SK-N-SH (cell line): ENCODE results near the gene SERP2. TPM values are rescaled to one million over a fixed set of nuclear protein-coding genes. Genes with fewer than 3 reads are reported as not detected.

Experiments
- CTCF ChIA-PET: fragments of 300-600, 350-600 bp; formaldehyde crosslinking; extraction: SDS; loops from one replicate; lab custom pipeline; 2021; lab: Yijun Ruan, JAX
- POLR2A ChIA-PET: fragments of 350-600 bp; sonication (Branson Sonifier 250); formaldehyde crosslinking; extraction: SDS; loops from one replicate; lab custom pipeline; 2020; ENCODE audit warnings: antibody characterized with exemption, inconsistent platforms; lab: Yijun Ruan, JAX
- DNase-seq: peaks from one replicate; pipeline ENCODE4 v3.0.0; 2012
- H2AFZ ChIP-seq: fragments of 200-600 bp; sonication (generic); 2 replicates; pipeline ENCODE4 v1.8.1; 2016; ENCODE audit warnings: antibody characterized with exemption, mild to moderate bottlenecking, low read depth
- H3F3A ChIP-seq: fragments of 200-600 bp; sonication (generic); replicated peaks from 2 replicates; pipeline ENCODE3; 2016; ENCODE audit warnings: antibody characterized with exemption, mild to moderate bottlenecking; ENCODE audit not compliant: insufficient read depth
- H3K27ac ChIP-seq, 2 experiments: fragments of 200-500 bp in 1 of 2; fragments of 200-600 bp in 1 of 2; sonication (Bioruptor generic) in 1 of 2; sonication (generic), shearing (Covaris generic) in 1 of 2; 2 replicates each; pipeline versions ENCODE4 v1.5.1 to v1.6.1; 2014 to 2016; ENCODE audit warnings: low read depth in 2 of 2, inconsistent platforms in 1 of 2, low read length in 1 of 2, mild to moderate bottlenecking in 1 of 2, mixed read lengths in 1 of 2
- H3K27me3 ChIP-seq: fragments of 200-600 bp; sonication (generic), shearing (Covaris generic); 2 replicates; pipeline ENCODE4 v1.6.1; 2016; ENCODE audit warnings: mixed run types; ENCODE audit not compliant: insufficient read depth
- H3K36me3 ChIP-seq, 2 experiments: fragments of 200-500 bp in 1 of 2; fragments of 200-600 bp in 1 of 2; sonication (Bioruptor generic) in 1 of 2; sonication (generic) in 1 of 2; replicated peaks in 1 of 2; 2 replicates each; pipeline versions ENCODE3 to v1.5.1; 2014 to 2016; ENCODE audit warnings: low read length in 1 of 2, mild to moderate bottlenecking in 1 of 2; ENCODE audit not compliant: insufficient read depth in 2 of 2, control insufficient read depth in 1 of 2
- H3K4me1 ChIP-seq, 2 experiments: fragments of 200-500 bp in 1 of 2; fragments of 200-600 bp in 1 of 2; sonication (Bioruptor generic) in 1 of 2; sonication (generic), shearing (Covaris generic) in 1 of 2; 2 replicates each; pipeline versions ENCODE4 v1.5.1 to v1.6.1; 2014 to 2016; ENCODE audit warnings: low read depth in 1 of 2, low read length in 1 of 2, mixed run types in 1 of 2; ENCODE audit not compliant: insufficient read depth in 2 of 2, control insufficient read depth in 1 of 2
- H3K4me2 ChIP-seq: fragments of 200-600 bp; sonication (generic), shearing (Covaris generic); 2 replicates; pipeline ENCODE4 v1.6.1; 2017; ENCODE audit warnings: mixed run types
- H3K4me3 ChIP-seq, 2 experiments: fragments of 200-500 bp in 1 of 2; fragments of 200-600 bp in 1 of 2; sonication (Bioruptor generic) in 1 of 2; sonication (generic), shearing (Covaris generic) in 1 of 2; 2 replicates each; pipeline versions ENCODE4 v1.5.1 to v1.8.1; 2014 to 2016; ENCODE audit warnings: low read depth in 2 of 2, inconsistent platforms in 1 of 2, low read length in 1 of 2, mild to moderate bottlenecking in 1 of 2, mixed read lengths in 1 of 2, moderate library complexity in 1 of 2
- H3K79me2 ChIP-seq: fragments of 200-600 bp; sonication (generic); 2 replicates; pipeline ENCODE4 v1.8.1; 2017; ENCODE audit warnings: mild to moderate bottlenecking; ENCODE audit not compliant: insufficient read depth
- H3K9ac ChIP-seq: fragments of 200-600 bp; sonication (generic); 2 replicates; pipeline ENCODE4 v1.6.1; 2017; ENCODE audit warnings: mixed run types
- H3K9me2 ChIP-seq: fragments of 200-600 bp; sonication (generic); 2 replicates; pipeline ENCODE4 v1.6.1; 2017; ENCODE audit warnings: mixed run types
- H3K9me3 ChIP-seq: fragments of 200-600 bp; sonication (generic); 2 replicates; pipeline ENCODE4 v1.6.1; 2017; ENCODE audit warnings: mixed run types, mild to moderate bottlenecking, moderate library complexity
- H4K20me1 ChIP-seq: fragments of 200-600 bp; sonication (generic); 2 replicates; pipeline ENCODE4 v1.6.1; 2017; ENCODE audit warnings: mild to moderate bottlenecking, mixed run types; ENCODE audit not compliant: insufficient read depth
- ELF1 ChIP-seq: IDR thresholded peaks from 2 replicates; pipeline ENCODE4 v1.4.0; 2012
- EZH2phosphoT487 ChIP-seq: fragments of 200-600 bp; sonication (generic); IDR thresholded peaks from 2 replicates; pipeline ENCODE4 v1.6.1; 2017; ENCODE audit warnings: low read depth, mixed run types, mild to moderate bottlenecking, antibody characterized with exemption, moderate library complexity, borderline replicate concordance
- FOXJ3 ChIP-seq: sonication (generic); formaldehyde crosslinking; IDR thresholded peaks from 2 replicates; pipeline ENCODE4 v1.5.1; 2020; ENCODE audit warnings: mild to moderate bottlenecking, missing genetic modification reagents
- FOXM1 ChIP-seq: IDR thresholded peaks from 2 replicates; pipeline ENCODE4 v1.4.0; 2012; ENCODE audit warnings: low read depth, mild to moderate bottlenecking
- GABPA ChIP-seq: IDR thresholded peaks from 2 replicates; pipeline ENCODE4 v1.4.0; 2012; ENCODE audit warnings: low read depth, mild to moderate bottlenecking
- GATA2 ChIP-seq: sonication (generic); formaldehyde crosslinking; IDR thresholded peaks from 2 replicates; pipeline ENCODE4 v1.5.0; 2020; ENCODE audit warnings: mild to moderate bottlenecking, missing genetic modification reagents
- MXI1 ChIP-seq: IDR thresholded peaks from 2 replicates; pipeline ENCODE4 v1.6.1; 2012; ENCODE audit warnings: mild to moderate bottlenecking, low read depth, low read length, improper control_type of control experiment
- NFIC ChIP-seq: IDR thresholded peaks from 2 replicates; pipeline ENCODE4 v1.4.0; 2012; ENCODE audit warnings: borderline replicate concordance
- NRF1 ChIP-seq: IDR thresholded peaks from 2 replicates; pipeline ENCODE4 v1.6.1; 2012; ENCODE audit warnings: low read depth, mild to moderate bottlenecking, low read length
- POLR2AphosphoS5 ChIP-seq: IDR thresholded peaks from 2 replicates; pipeline ENCODE4 v1.6.1; 2012; ENCODE audit warnings: low read depth, low read length
- RAD21 ChIP-seq: IDR thresholded peaks from 2 replicates; pipeline ENCODE4 v1.6.1; 2012; ENCODE audit warnings: mild to moderate bottlenecking, low read length
- RCOR1 ChIP-seq: fragments of 150-350 bp; IDR thresholded peaks from 2 replicates; pipeline ENCODE4 v1.6.1; 2017; ENCODE audit warnings: antibody characterized with exemption, low read length
- RXRA ChIP-seq: IDR thresholded peaks from 2 replicates; pipeline ENCODE4 v1.4.0; 2012; ENCODE audit warnings: low read depth, mild to moderate bottlenecking, borderline replicate concordance
- TAF1 ChIP-seq: IDR thresholded peaks from 2 replicates; pipeline ENCODE4 v1.6.1; 2012; ENCODE audit warnings: low read depth, mild to moderate bottlenecking, low read length, moderate library complexity, borderline replicate concordance
- TCF12 ChIP-seq: IDR thresholded peaks from 2 replicates; pipeline ENCODE4 v1.4.0; 2012
- TEAD4 ChIP-seq: IDR thresholded peaks from 2 replicates; pipeline ENCODE4 v1.4.0; 2012; ENCODE audit warnings: mild to moderate bottlenecking, borderline replicate concordance; ENCODE audit not compliant: insufficient read depth
- YY1 ChIP-seq: IDR thresholded peaks from 2 replicates; pipeline ENCODE4 v1.4.0; 2012; ENCODE audit warnings: low read depth, mild to moderate bottlenecking
- WGBS: methylation state at CpG from one replicate; pipeline ENCODE4 v1.1.6; 2017; ENCODE audit warnings: low lambda C conversion rate; 5-methylcytosine and 5-hydroxymethylcytosine counted together
- polyA plus RNA-seq, 3 experiments: library from polyadenylated mRNA; depleted of rRNA; stranded (reverse); fragments of >200 nt; gene quantifications; 2 replicates each; pipeline ENCODE4 v1.2.3, GENCODE V29; 2012
- TF ChIP-seq, protein P1 (sequence below): IDR thresholded peaks from 2 replicates; pipeline ENCODE4 v1.4.0; 2012; ENCODE audit warnings: low read depth, borderline replicate concordance
- TF ChIP-seq, protein P2 (sequence below): fragments of 200-600 bp; sonication (generic); IDR thresholded peaks from 2 replicates; pipeline ENCODE4 v1.6.1; 2017; ENCODE audit warnings: antibody characterized with exemption, mild to moderate bottlenecking, moderate library complexity
- TF ChIP-seq, protein P3 (sequence below): IDR thresholded peaks from 2 replicates; pipeline ENCODE4 v1.4.0; 2012; ENCODE audit warnings: low read depth
- TF ChIP-seq, protein P4 (sequence below): fragments of 150-350 bp; IDR thresholded peaks from 2 replicates; pipeline ENCODE4 v1.6.1; 2017; ENCODE audit warnings: antibody characterized with exemption, low read length, low read depth, borderline replicate concordance

Gene SERP2
- polyA plus RNA-seq, 1 of the 3 experiments (the other 2 are of a cell fraction) = 4.9 TPM

DNA sequence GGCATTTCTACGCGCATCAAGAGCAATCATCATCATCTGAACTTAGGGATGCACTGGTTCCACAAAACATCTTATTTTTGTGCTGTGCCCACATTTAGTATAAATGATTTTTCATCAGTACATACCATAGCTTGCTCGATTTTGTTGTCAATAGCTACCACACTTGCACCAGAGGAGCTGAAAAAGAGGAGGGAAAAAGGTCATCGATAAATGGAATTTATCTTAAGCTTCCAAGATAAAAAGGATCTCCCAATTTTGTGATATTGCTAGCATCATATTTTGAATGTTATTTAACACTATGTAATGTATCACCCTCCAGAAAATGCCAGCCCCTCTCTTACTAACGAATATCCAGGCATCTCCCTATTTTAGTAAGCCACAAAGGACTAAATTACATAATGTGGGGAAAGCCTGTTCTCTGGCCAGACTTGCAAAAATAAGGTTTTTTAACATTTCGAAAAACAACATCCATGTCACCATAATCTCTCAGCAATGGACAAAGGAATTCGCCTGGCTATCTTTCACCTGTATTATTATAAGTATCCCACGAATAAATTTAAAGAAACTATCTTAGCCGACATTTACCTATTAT lies 62.4 kb downstream of the SERP2 start:
- no peak overlapping the region for H2AFZ ChIP-seq

DNA sequence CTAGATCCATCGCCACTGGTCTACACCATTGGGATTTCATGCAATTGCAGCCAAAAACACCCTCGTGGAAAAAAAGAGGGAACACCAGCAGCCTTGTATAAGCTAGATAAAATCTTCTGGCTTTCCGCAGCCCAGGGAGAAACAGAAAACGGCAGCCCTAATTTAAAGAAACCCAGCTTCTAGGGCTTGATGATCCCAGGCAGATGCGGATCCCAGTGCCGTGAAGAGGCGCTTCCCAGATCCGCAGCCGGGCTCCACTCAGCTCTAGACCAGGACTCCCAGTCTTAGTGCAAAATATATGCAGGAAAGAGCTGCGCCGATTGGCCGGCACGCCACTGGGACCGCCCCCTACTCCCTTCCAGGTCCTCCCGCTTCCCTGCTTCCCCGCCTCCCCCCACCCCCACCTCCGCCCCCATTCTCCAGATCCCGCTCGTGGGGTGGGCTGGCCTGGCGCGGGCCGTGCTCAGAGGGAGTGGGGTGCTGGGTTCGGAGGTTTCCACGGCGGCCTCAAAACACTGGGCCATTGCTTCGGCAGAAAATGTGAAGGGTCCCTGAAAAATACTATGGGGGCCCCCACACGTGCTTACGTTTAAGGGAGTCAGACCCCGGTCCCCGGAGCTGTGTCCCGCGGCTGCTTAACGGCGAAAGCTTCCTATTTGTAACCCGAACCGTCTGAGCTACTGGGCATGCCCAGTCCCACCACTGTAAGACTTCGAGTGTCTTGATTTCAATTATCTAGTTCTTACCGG lies 63.1 kb downstream of the SERP2 start:
- Histone ChIP-seq H3K9me2 (no peaks in the 10 kb centered on the region), H3K9ac (peak overlapping the region; percentile 98), H3K4me2 (peak overlapping the region; percentile 79), H3K27ac (peak overlapping the region; percentile 94 to 98), H2AFZ (no peak overlapping the region), H3K4me1 (peaks cover 17 to 26% of the 10 kb centered on the region in 2 experiments; a peak in 3 of 4 replicates), H3K27me3 (no peaks in the 10 kb centered on the region), H3K4me3 (peak overlapping the region; percentile 83 to 92), H3K79me2 (peaks cover 59% of the 10 kb centered on the region), H4K20me1 (peaks cover 19% of the 10 kb centered on the region; the same call in 1 of the 2 replicates), H3K36me3 (peaks cover 26 to 30% of the 10 kb centered on the region in 2 experiments), H3K9me3 (no peaks in the 10 kb centered on the region), H3F3A (peaks cover 45% of the 10 kb centered on the region)
- CTCF ChIA-PET = interaction anchor here (0.7 to 10.4 kb wide), 40 partner anchors 9 to 559 kb away, joined by 3 to 158 read pairs (median 4); no protein-coding TSS in a partner anchor
- DNase-seq = peak; percentile 92
- POLR2A ChIA-PET = interaction anchor here (0.6 to 4.9 kb wide), 32 partner anchors 9 to 558 kb away, joined by 3 to 59 read pairs (median 4); partner anchors contain the start of gene SERP2
- WGBS = under 1% methylated on average over 32 of the region's 38 CpGs
- TF ChIP-seq POLR2AphosphoS5 (peak; percentile 99), GABPA (no peak), MXI1 (peak; percentile 67; the same call in 1 of the 2 replicates), RXRA (no peak), ELF1 (no peak), FOXJ3 (peak; percentile 39; the same call in 1 of the 2 replicates), NRF1 (peak; percentile 43; the same call in 1 of the 2 replicates), TCF12 (peak; percentile 3; the same call in 1 of the 2 replicates), GATA2 (CRISPR knock-in tag) (peak; percentile 18; the same call in 1 of the 2 replicates), TAF1 (peak; percentile 97), YY1 (no peak), EZH2phosphoT487 (no peak), TEAD4 (no peak), FOXM1 (no peak), RCOR1 (no peak; the same call in 1 of the 2 replicates), RAD21 (peak; percentile 39)
- TF ChIP-seq, protein P1, sequence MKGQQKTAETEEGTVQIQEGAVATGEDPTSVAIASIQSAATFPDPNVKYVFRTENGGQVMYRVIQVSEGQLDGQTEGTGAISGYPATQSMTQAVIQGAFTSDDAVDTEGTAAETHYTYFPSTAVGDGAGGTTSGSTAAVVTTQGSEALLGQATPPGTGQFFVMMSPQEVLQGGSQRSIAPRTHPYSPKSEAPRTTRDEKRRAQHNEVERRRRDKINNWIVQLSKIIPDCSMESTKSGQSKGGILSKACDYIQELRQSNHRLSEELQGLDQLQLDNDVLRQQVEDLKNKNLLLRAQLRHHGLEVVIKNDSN = no peak
- TF ChIP-seq, protein P2, sequence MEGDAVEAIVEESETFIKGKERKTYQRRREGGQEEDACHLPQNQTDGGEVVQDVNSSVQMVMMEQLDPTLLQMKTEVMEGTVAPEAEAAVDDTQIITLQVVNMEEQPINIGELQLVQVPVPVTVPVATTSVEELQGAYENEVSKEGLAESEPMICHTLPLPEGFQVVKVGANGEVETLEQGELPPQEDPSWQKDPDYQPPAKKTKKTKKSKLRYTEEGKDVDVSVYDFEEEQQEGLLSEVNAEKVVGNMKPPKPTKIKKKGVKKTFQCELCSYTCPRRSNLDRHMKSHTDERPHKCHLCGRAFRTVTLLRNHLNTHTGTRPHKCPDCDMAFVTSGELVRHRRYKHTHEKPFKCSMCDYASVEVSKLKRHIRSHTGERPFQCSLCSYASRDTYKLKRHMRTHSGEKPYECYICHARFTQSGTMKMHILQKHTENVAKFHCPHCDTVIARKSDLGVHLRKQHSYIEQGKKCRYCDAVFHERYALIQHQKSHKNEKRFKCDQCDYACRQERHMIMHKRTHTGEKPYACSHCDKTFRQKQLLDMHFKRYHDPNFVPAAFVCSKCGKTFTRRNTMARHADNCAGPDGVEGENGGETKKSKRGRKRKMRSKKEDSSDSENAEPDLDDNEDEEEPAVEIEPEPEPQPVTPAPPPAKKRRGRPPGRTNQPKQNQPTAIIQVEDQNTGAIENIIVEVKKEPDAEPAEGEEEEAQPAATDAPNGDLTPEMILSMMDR = no peak
- TF ChIP-seq, protein P3, sequence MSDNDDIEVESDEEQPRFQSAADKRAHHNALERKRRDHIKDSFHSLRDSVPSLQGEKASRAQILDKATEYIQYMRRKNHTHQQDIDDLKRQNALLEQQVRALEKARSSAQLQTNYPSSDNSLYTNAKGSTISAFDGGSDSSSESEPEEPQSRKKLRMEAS = peak; percentile 15; the same call in 1 of the 2 replicates
- TF ChIP-seq, protein P4, sequence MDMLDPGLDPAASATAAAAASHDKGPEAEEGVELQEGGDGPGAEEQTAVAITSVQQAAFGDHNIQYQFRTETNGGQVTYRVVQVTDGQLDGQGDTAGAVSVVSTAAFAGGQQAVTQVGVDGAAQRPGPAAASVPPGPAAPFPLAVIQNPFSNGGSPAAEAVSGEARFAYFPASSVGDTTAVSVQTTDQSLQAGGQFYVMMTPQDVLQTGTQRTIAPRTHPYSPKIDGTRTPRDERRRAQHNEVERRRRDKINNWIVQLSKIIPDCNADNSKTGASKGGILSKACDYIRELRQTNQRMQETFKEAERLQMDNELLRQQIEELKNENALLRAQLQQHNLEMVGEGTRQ = no peak

More for the DNA sequence above, 62.4 kb downstream of the SERP2 start:
- TF ChIP-seq NFIC (no peak), MXI1 (0 out of 2 replicates have a peak, but pooled peaks have one; percentile 5)
- H4K20me1 ChIP-seq = peaks cover 17% of the 10 kb centered on the region; the same call in 1 of the 2 replicates
- no peaks in the 10 kb centered on the region for H3K27me3 ChIP-seq
- WGBS = under 1% methylated on average over 9 of the region's 9 CpGs
- peak overlapping the region; percentile 83 to 92 for H3K4me3 ChIP-seq
- ChIA-PET CTCF (interaction anchor here (0.9 to 10.4 kb wide), 12 partner anchors 13 to 544 kb away, joined by 3 to 158 read pairs (median 8); no protein-coding TSS in a partner anchor), POLR2A (interaction anchor here (1.0 to 4.9 kb wide), 17 partner anchors 28 to 557 kb away, joined by 3 to 59 read pairs (median 8); partner anchors contain the start of gene SERP2)
- peak overlapping the region; percentile 79 for H3K4me2 ChIP-seq
- no peaks in the 10 kb centered on the region for H3K9me2 ChIP-seq
- H3K9ac ChIP-seq = peak overlapping the region; percentile 98
- peaks cover 17 to 29% of the 10 kb centered on the region in 2 experiments; a peak in 3 of 4 replicates for H3K4me1 ChIP-seq
- peaks cover 52% of the 10 kb centered on the region for H3K79me2 ChIP-seq
- H3K36me3 ChIP-seq = peaks cover 26 to 32% of the 10 kb centered on the region in 2 experiments
- H3K27ac ChIP-seq = peak overlapping the region; percentile 94 to 98
- DNase-seq = no peak
- no peaks in the 10 kb centered on the region for H3K9me3 ChIP-seq
- H3F3A ChIP-seq = peaks cover 45% of the 10 kb centered on the region
